Measurements from ENCODE around the gene AKT3. TPM values are rescaled to one million over a fixed set of nuclear protein-coding genes. Genes with fewer than 3 reads are reported as not detected.

AKT3 gene
- total and polyA plus RNA-seq, 7 donors = 2.1 to 105 (median 66.4) TPM

GRCh38 chr1:243547891-243548290, 302.2 kb downstream of the AKT3 start:
- no peak overlapping the region for H3K4me3 ChIP-seq
- WGBS, 2 donors = 87 to 92% methylated on average over 3 of the region's 3 CpGs
- H3K27ac ChIP-seq = no peak overlapping the region
- no peaks in the 10 kb centered on the region for H3K9me3 ChIP-seq
- no peak for TF ChIP-seq POLR2AphosphoS5 (IDR thresholded peaks at IDR 0.05)
- TF ChIP-seq EP300 (IDR thresholded peaks at IDR 0.05) = no peak
- TF ChIP-seq, protein P1, sequence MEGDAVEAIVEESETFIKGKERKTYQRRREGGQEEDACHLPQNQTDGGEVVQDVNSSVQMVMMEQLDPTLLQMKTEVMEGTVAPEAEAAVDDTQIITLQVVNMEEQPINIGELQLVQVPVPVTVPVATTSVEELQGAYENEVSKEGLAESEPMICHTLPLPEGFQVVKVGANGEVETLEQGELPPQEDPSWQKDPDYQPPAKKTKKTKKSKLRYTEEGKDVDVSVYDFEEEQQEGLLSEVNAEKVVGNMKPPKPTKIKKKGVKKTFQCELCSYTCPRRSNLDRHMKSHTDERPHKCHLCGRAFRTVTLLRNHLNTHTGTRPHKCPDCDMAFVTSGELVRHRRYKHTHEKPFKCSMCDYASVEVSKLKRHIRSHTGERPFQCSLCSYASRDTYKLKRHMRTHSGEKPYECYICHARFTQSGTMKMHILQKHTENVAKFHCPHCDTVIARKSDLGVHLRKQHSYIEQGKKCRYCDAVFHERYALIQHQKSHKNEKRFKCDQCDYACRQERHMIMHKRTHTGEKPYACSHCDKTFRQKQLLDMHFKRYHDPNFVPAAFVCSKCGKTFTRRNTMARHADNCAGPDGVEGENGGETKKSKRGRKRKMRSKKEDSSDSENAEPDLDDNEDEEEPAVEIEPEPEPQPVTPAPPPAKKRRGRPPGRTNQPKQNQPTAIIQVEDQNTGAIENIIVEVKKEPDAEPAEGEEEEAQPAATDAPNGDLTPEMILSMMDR (IDR thresholded peaks at IDR 0.05) = no peak
- no peak for TF ChIP-seq POLR2A (IDR thresholded peaks at IDR 0.05)
- H3K4me1 ChIP-seq = peaks cover 0 to 3% (median 0%) of the 10 kb centered on the region in 4 donors
- no peak for DNase-seq
- intact Hi-C loops (cut with DNase I) = no loop called here
- peaks cover 0 to 14% (median 3%) of the 10 kb centered on the region in 4 donors for H3K36me3 ChIP-seq
- no peaks in the 10 kb centered on the region for H3K27me3 ChIP-seq

GRCh38 chr1:243546457-243546856, 303.6 kb downstream of the AKT3 start:
- Histone ChIP-seq H3K4me1 (peaks cover 0 to 7% (median 0%) of the 10 kb centered on the region in 4 donors), H3K9me3 (no peaks in the 10 kb centered on the region), H3K36me3 (peaks cover 0 to 14% (median 3%) of the 10 kb centered on the region in 4 donors), H3K27me3 (no peaks in the 10 kb centered on the region), H3K27ac (no peak overlapping the region), H3K4me3 (no peak overlapping the region)
- intact Hi-C loops (cut with DNase I) = no loop called here
- DNase-seq = no peak
- no peak for TF ChIP-seq POLR2A (IDR thresholded peaks at IDR 0.05)
- no peak for TF ChIP-seq EP300 (IDR thresholded peaks at IDR 0.05)
- TF ChIP-seq POLR2AphosphoS5 (IDR thresholded peaks at IDR 0.05) = no peak
- TF ChIP-seq, protein P1 (IDR thresholded peaks at IDR 0.05) = no peak
- WGBS, 2 donors = 0% methylated on average over 1 of the region's 1 CpG

- intact Hi-C loops (cut with DNase I) = no loop called here
- Histone ChIP-seq H3K27ac (no peak overlapping the region), H3K4me3 (no peak overlapping the region), H3K27me3 (no peaks in the 10 kb centered on the region), H3K4me1 (peaks cover 0 to 7% (median 0%) of the 10 kb centered on the region in 4 donors), H3K36me3 (peaks cover 0 to 14% (median 6%) of the 10 kb centered on the region in 4 donors), H3K9me3 (no peaks in the 10 kb centered on the region)
- WGBS, 2 donors = 50 to 77% methylated on average over 2 of the region's 2 CpGs
- TF ChIP-seq POLR2AphosphoS5 (IDR thresholded peaks at IDR 0.05) = no peak
- TF ChIP-seq POLR2A (IDR thresholded peaks at IDR 0.05) = no peak
- no peak for TF ChIP-seq EP300 (IDR thresholded peaks at IDR 0.05)
- TF ChIP-seq, protein P1 (IDR thresholded peaks at IDR 0.05) = no peak
- no peak for DNase-seq
These were observed 306.5 kb downstream of the AKT3 start for GRCh38 chr1:243543501-243543900.

- H3K4me3 ChIP-seq = no peak overlapping the region
- intact Hi-C loops (cut with DNase I) = no loop called here
These were observed 307.2 kb downstream of the AKT3 start for GRCh38 chr1:243542739-243543415.

More at GRCh38 chr1:243542739-243543415, 307.2 kb downstream of the AKT3 start:
- peaks cover 0 to 7% (median 0%) of the 10 kb centered on the region in 4 donors for H3K4me1 ChIP-seq
- no peaks in the 10 kb centered on the region for H3K27me3 ChIP-seq
- peaks cover 0 to 14% (median 6%) of the 10 kb centered on the region in 4 donors for H3K36me3 ChIP-seq
- WGBS, 2 donors = 52 to 75% methylated on average over 7 of the region's 7 CpGs
- no peak for TF ChIP-seq POLR2A (IDR thresholded peaks at IDR 0.05)
- TF ChIP-seq POLR2AphosphoS5 (IDR thresholded peaks at IDR 0.05) = no peak
- TF ChIP-seq EP300 (IDR thresholded peaks at IDR 0.05) = no peak
- TF ChIP-seq, protein P1 (IDR thresholded peaks at IDR 0.05) = no peak
- DNase-seq = no peak
- H3K9me3 ChIP-seq = no peaks in the 10 kb centered on the region
- no peak overlapping the region for H3K27ac ChIP-seq

Measured in sigmoid colon (tissue), 7 donors.